ENCODE measurements around the gene ISCU. TPM values are rescaled to one million over a fixed set of nuclear protein-coding genes. Genes with fewer than 3 reads are reported as not detected.

Gene ISCU
- total RNA-seq, 1 experiment from 2014 or later = 84.8 TPM

GRCh38 chr12:108586306-108586705 lies 23.9 kb downstream of the ISCU start:
- Histone ChIP-seq H3K79me2 (ENCODE audit: low read depth) (no peaks in the 10 kb centered on the region), H3F3A (ENCODE audit: insufficient read depth, low read depth) (no peaks in the 10 kb centered on the region), H3K9me2 (ENCODE audit: insufficient read depth) (no peaks in the 10 kb centered on the region), H3K4me3 (no peak overlapping the region), H3K27ac (no peak overlapping the region), H3K27me3 (ENCODE audit: insufficient read depth, low read depth) (peaks cover 17% of the 10 kb centered on the region; the same call in 1 of the 2 replicates), H2AFZ (no peak overlapping the region), H3K9me3 (ENCODE audit: insufficient read depth, low read depth) (no peaks in the 10 kb centered on the region), H3K4me2 (no peak overlapping the region), H3K4me1 (replicated peaks; ENCODE audit: insufficient read depth) (no peaks in the 10 kb centered on the region), H4K20me1 (ENCODE audit: insufficient read depth) (no peaks in the 10 kb centered on the region), H3K36me3 (ENCODE audit: low read depth) (no peaks in the 10 kb centered on the region)
- ChIA-PET CTCF (interaction anchor here (0.6 kb wide), 1 partner anchor 910 kb away, joined by 4 read pairs; no protein-coding TSS in a partner anchor), POLR2A (ENCODE audit: unreplicated experiment) (no interaction called here)
- TF ChIP-seq EZH2 (IDR thresholded peaks at IDR 0.05; ENCODE audit: low read depth) (no peak), CTCF (conservative IDR thresholded peaks at IDR 0.05) (no peak)
- intact Hi-C loops (cut with micrococcal nuclease; ENCODE audit: unreplicated experiment) = no loop called here
- BruUV-seq (replicated peaks) = no TSS peak
- DNase-seq = no peak

- no peak overlapping the region for H3K4me3 ChIP-seq
- no peaks in the 10 kb centered on the region for H3K79me2 ChIP-seq (ENCODE audit: low read depth)
- H4K20me1 ChIP-seq (ENCODE audit: insufficient read depth) = no peaks in the 10 kb centered on the region
- no TSS peak for BruUV-seq (replicated peaks)
- CTCF ChIA-PET = no interaction called here
- no peak overlapping the region for H3K4me2 ChIP-seq
- H3K36me3 ChIP-seq (ENCODE audit: low read depth) = no peaks in the 10 kb centered on the region
- no peaks in the 10 kb centered on the region for H3F3A ChIP-seq (ENCODE audit: insufficient read depth, low read depth)
- TF ChIP-seq CTCF (conservative IDR thresholded peaks at IDR 0.05) (no peak), EZH2 (IDR thresholded peaks at IDR 0.05; ENCODE audit: low read depth) (no peak)
- POLR2A ChIA-PET (ENCODE audit: unreplicated experiment) = no interaction called here
- H3K27me3 ChIP-seq (ENCODE audit: insufficient read depth, low read depth) = peaks cover 18% of the 10 kb centered on the region; the same call in 1 of the 2 replicates
- no peak overlapping the region for H3K27ac ChIP-seq
- DNase-seq = no peak
- no peaks in the 10 kb centered on the region for H3K9me3 ChIP-seq (ENCODE audit: insufficient read depth, low read depth)
- H3K4me1 ChIP-seq (replicated peaks; ENCODE audit: insufficient read depth) = no peaks in the 10 kb centered on the region
- H2AFZ ChIP-seq = no peak overlapping the region
- intact Hi-C loops (cut with micrococcal nuclease; ENCODE audit: unreplicated experiment) = no loop called here
- H3K9me2 ChIP-seq (ENCODE audit: insufficient read depth) = no peaks in the 10 kb centered on the region
These were observed 25.4 kb downstream of the ISCU start for GRCh38 chr12:108587826-108588225.

- Histone ChIP-seq H3K27ac (no peak overlapping the region), H3K79me2 (ENCODE audit: low read depth) (no peaks in the 10 kb centered on the region), H3K9me3 (ENCODE audit: insufficient read depth, low read depth) (no peaks in the 10 kb centered on the region), H2AFZ (no peak overlapping the region), H4K20me1 (ENCODE audit: insufficient read depth) (no peaks in the 10 kb centered on the region), H3K4me3 (no peak overlapping the region), H3K27me3 (ENCODE audit: insufficient read depth, low read depth) (peaks cover 13% of the 10 kb centered on the region; the same call in 1 of the 2 replicates), H3K4me2 (no peak overlapping the region), H3K36me3 (ENCODE audit: low read depth) (no peaks in the 10 kb centered on the region), H3K4me1 (replicated peaks; ENCODE audit: insufficient read depth) (no peaks in the 10 kb centered on the region), H3F3A (ENCODE audit: insufficient read depth, low read depth) (no peaks in the 10 kb centered on the region), H3K9me2 (ENCODE audit: insufficient read depth) (no peaks in the 10 kb centered on the region)
- ChIA-PET CTCF (no interaction called here), POLR2A (ENCODE audit: unreplicated experiment) (no interaction called here)
- no TSS peak for BruUV-seq (replicated peaks)
- no peak for TF ChIP-seq CTCF (conservative IDR thresholded peaks at IDR 0.05)
- no peak for TF ChIP-seq EZH2 (IDR thresholded peaks at IDR 0.05; ENCODE audit: low read depth)
- intact Hi-C loops (cut with micrococcal nuclease; ENCODE audit: unreplicated experiment) = no loop called here
- DNase-seq = no peak
These were observed 26.8 kb downstream of the ISCU start for GRCh38 chr12:108589028-108589839.

Data from PC-9 (cell line).